ENCODE results near the gene GRM8.

Gene GRM8

GRCh38 chr7:127230192-127230925 is 22.4 kb downstream of the GRM8 start:
- Histone ChIP-seq H3K36me3 (ENCODE audit: control insufficient read depth, low read length) (no peaks in the 10 kb centered on the region), H3K79me2 (ENCODE audit: control insufficient read depth, low read length) (no peaks in the 10 kb centered on the region), H3K27ac (ENCODE audit: low read depth, low read length) (no peak overlapping the region), H3K4me3 (ENCODE audit: low read length) (no peak overlapping the region), H3K27me3 (ENCODE audit: control insufficient read depth, low read length) (peaks cover 25% of the 10 kb centered on the region), H3F3A (ENCODE audit: control insufficient read depth, insufficient read depth) (no peaks in the 10 kb centered on the region), H3K4me2 (ENCODE audit: low read length) (no peak overlapping the region), H3K4me1 (ENCODE audit: control insufficient read depth, low read length) (no peaks in the 10 kb centered on the region), H4K20me1 (ENCODE audit: control insufficient read depth, insufficient read depth, low read depth, low read length) (no peaks in the 10 kb centered on the region), H3K9me3 (ENCODE audit: control insufficient read depth, insufficient read depth, low read length) (0 out of 2 replicates have a peak, but pooled peaks cover 2% of the 10 kb centered on the region), H3K9me2 (replicated peaks; ENCODE audit: control insufficient read depth, low read length) (no peaks in the 10 kb centered on the region)
- TF ChIP-seq EZH2phosphoT487 (IDR thresholded peaks at IDR 0.05; ENCODE audit: borderline replicate concordance, low read length): no peak
- TF ChIP-seq CTCF (IDR thresholded peaks at IDR 0.05; ENCODE audit: low read depth, low read length, poor library complexity, severe bottlenecking): no peak

GRCh38 chr7:127226685-127227374 is 25.9 kb downstream of the GRM8 start:
- no peak overlapping the region for H3K4me3 ChIP-seq (ENCODE audit: low read length)
- H3K36me3 ChIP-seq (ENCODE audit: control insufficient read depth, low read length): no peaks in the 10 kb centered on the region
- H3K9me2 ChIP-seq (replicated peaks; ENCODE audit: control insufficient read depth, low read length): no peaks in the 10 kb centered on the region
- H3K27ac ChIP-seq (ENCODE audit: low read depth, low read length): no peak overlapping the region
- 0 out of 2 replicates have a peak, but pooled peaks cover 2% of the 10 kb centered on the region for H3K9me3 ChIP-seq (ENCODE audit: control insufficient read depth, insufficient read depth, low read length)
- H3K79me2 ChIP-seq (ENCODE audit: control insufficient read depth, low read length): no peaks in the 10 kb centered on the region
- TF ChIP-seq EZH2phosphoT487 (IDR thresholded peaks at IDR 0.05; ENCODE audit: borderline replicate concordance, low read length) (no peak), CTCF (IDR thresholded peaks at IDR 0.05; ENCODE audit: low read depth, low read length, poor library complexity, severe bottlenecking) (no peak)
- H3K27me3 ChIP-seq (ENCODE audit: control insufficient read depth, low read length): 0 out of 2 replicates have a peak, but pooled peaks cover 8% of the 10 kb centered on the region
- H4K20me1 ChIP-seq (ENCODE audit: control insufficient read depth, insufficient read depth, low read depth, low read length): no peaks in the 10 kb centered on the region
- no peaks in the 10 kb centered on the region for H3F3A ChIP-seq (ENCODE audit: control insufficient read depth, insufficient read depth)
- H3K4me1 ChIP-seq (ENCODE audit: control insufficient read depth, low read length): no peaks in the 10 kb centered on the region
- H3K4me2 ChIP-seq (ENCODE audit: low read length): no peak overlapping the region

GRCh38 chr7:127221731-127222130 is 31.0 kb downstream of the GRM8 start:
- Histone ChIP-seq H3K4me1 (ENCODE audit: control insufficient read depth, low read length) (no peaks in the 10 kb centered on the region), H3K79me2 (ENCODE audit: control insufficient read depth, low read length) (no peaks in the 10 kb centered on the region), H3K4me3 (ENCODE audit: low read length) (no peak overlapping the region), H3K9me2 (replicated peaks; ENCODE audit: control insufficient read depth, low read length) (no peaks in the 10 kb centered on the region), H3K4me2 (ENCODE audit: low read length) (no peak overlapping the region), H4K20me1 (ENCODE audit: control insufficient read depth, insufficient read depth, low read depth, low read length) (no peaks in the 10 kb centered on the region), H3F3A (ENCODE audit: control insufficient read depth, insufficient read depth) (no peaks in the 10 kb centered on the region), H3K27ac (ENCODE audit: low read depth, low read length) (no peak overlapping the region), H3K9me3 (ENCODE audit: control insufficient read depth, insufficient read depth, low read length) (no peaks in the 10 kb centered on the region), H3K27me3 (ENCODE audit: control insufficient read depth, low read length) (0 out of 2 replicates have a peak, but pooled peaks cover 4% of the 10 kb centered on the region), H3K36me3 (ENCODE audit: control insufficient read depth, low read length) (no peaks in the 10 kb centered on the region)
- no peak for TF ChIP-seq EZH2phosphoT487 (IDR thresholded peaks at IDR 0.05; ENCODE audit: borderline replicate concordance, low read length)
- TF ChIP-seq CTCF (IDR thresholded peaks at IDR 0.05; ENCODE audit: low read depth, low read length, poor library complexity, severe bottlenecking): no peak
